Breast epithelium (tissue), 4 donors: ENCODE results near the gene CCNB2. TPM values are rescaled to one million over a fixed set of nuclear protein-coding genes. Genes with fewer than 3 reads are reported as not detected.

Source experiments
- DNase-seq, 2 donors: peaks; one replicate each; pipeline ENCODE4 v3.0.0-alpha.2; 2019; ENCODE audit warnings: low spot score in 2 of 2
- H3K27ac ChIP-seq, 2 donors: fragments of 200-600 bp; sonication (generic) in 1 of 2; one replicate each; pipeline ENCODE4 v1.5.1; 2016 to 2019; ENCODE audit warnings: mild to moderate bottlenecking in 1 of 2
- H3K27me3 ChIP-seq, 2 donors: fragments of 200-600 bp; sonication (generic) in 1 of 2; one replicate each; pipeline versions ENCODE4 v1.5.1 to v1.6.0; 2017 to 2019; ENCODE audit warnings: control low read depth in 1 of 2, mild to moderate bottlenecking in 1 of 2
- H3K36me3 ChIP-seq: fragments of 200-600 bp; one replicate; pipeline ENCODE4 v1.5.1; 2019
- H3K4me1 ChIP-seq, 2 donors: fragments of 200-600 bp; sonication (generic); one replicate each; pipeline ENCODE4 v1.5.1; 2016 to 2019; ENCODE audit warnings: control low read depth in 1 of 2
- H3K4me3 ChIP-seq, 3 donors: fragments of 200-600 bp; sonication (generic); 1 replicate in 2 of 3; 2 replicates in 1 of 3; pipeline ENCODE4 v1.5.1; 2016 to 2019; ENCODE audit warnings: mild to moderate bottlenecking in 3 of 3, moderate library complexity in 2 of 3
- H3K9me3 ChIP-seq, 2 donors: fragments of 200-600 bp; sonication (generic) in 1 of 2; one replicate each; pipeline ENCODE4 v1.5.1; 2016 to 2019; ENCODE audit warnings: control low read depth in 1 of 2
- CTCF ChIP-seq, 3 donors: fragments of 450-650 bp; IDR thresholded peaks; one replicate each; pipeline ENCODE4 v1.5.1; 2016 to 2017; ENCODE audit warnings: antibody characterized with exemption in 3 of 3, mild to moderate bottlenecking in 3 of 3, moderate library complexity in 3 of 3
- POLR2A ChIP-seq: fragments of 450-650 bp; IDR thresholded peaks from one replicate; pipeline ENCODE4 v1.6.1; 2016; ENCODE audit warnings: antibody characterized with exemption, mild to moderate bottlenecking, moderate library complexity
- POLR2AphosphoS5 ChIP-seq, 3 donors: sonication (generic); formaldehyde crosslinking; IDR thresholded peaks; one replicate each; pipeline ENCODE4 v1.6.1; 2017; ENCODE audit warnings: antibody characterized with exemption in 3 of 3
- intact Hi-C: fragments of 100-400 bp; cut with DNase I; formaldehyde crosslinking; loops from one replicate; pipeline ENCODE4 v1.15.1; 2023; ENCODE audit warnings: low total_unique reads
- total RNA-seq, 3 donors: library from RNA; depleted of rRNA; stranded (reverse); fragments of >200 nt; gene quantifications; one replicate each; pipeline ENCODE4 v1.1.0, GENCODE V29; 2016

Gene CCNB2
- total RNA-seq, 3 donors from 2014 or later = 0.29 to 3.5 (median 0.98) TPM

- Histone ChIP-seq H3K4me3 (peak overlapping the region in 1 of 3 donors; percentile 24), H3K27me3 (no peaks in the 10 kb centered on the region), H3K36me3 (no peaks in the 10 kb centered on the region), H3K9me3 (no peaks in the 10 kb centered on the region), H3K4me1 (peaks cover 22 to 51% of the 10 kb centered on the region in 2 donors), H3K27ac (peak overlapping the region; percentile 98)
- intact Hi-C loops = no loop called here
- peak; percentile 89 to 94 for DNase-seq
- peak in 1 of 3 donors; percentile 7 for TF ChIP-seq CTCF (IDR thresholded peaks at IDR 0.05)
- TF ChIP-seq POLR2A = no peak
- TF ChIP-seq POLR2AphosphoS5 (IDR thresholded peaks at IDR 0.05) = peak in 2 of 3 donors; percentile 56 to 71
Observed at GRCh38 chr15:59170295-59171066, 65.5 kb downstream of the CCNB2 start.

GRCh38 chr15:59171067-59171397 is 66.1 kb downstream of the CCNB2 start:
- Histone ChIP-seq H3K9me3 (no peaks in the 10 kb centered on the region), H3K4me1 (peaks cover 17 to 51% of the 10 kb centered on the region in 2 donors), H3K36me3 (no peaks in the 10 kb centered on the region), H3K27ac (peak overlapping the region; percentile 98), H3K4me3 (no peak overlapping the region), H3K27me3 (no peaks in the 10 kb centered on the region)
- TF ChIP-seq CTCF (IDR thresholded peaks at IDR 0.05) = no peak
- no peak for TF ChIP-seq POLR2A
- no peak for TF ChIP-seq POLR2AphosphoS5 (IDR thresholded peaks at IDR 0.05)
- no peak for DNase-seq
- intact Hi-C loops = no loop called here

GRCh38 chr15:59172289-59172901 is 67.4 kb downstream of the CCNB2 start:
- TF ChIP-seq POLR2AphosphoS5 (IDR thresholded peaks at IDR 0.05) = no peak
- no peak for TF ChIP-seq CTCF (IDR thresholded peaks at IDR 0.05)
- no peak for TF ChIP-seq POLR2A
- Histone ChIP-seq H3K27ac (peak overlapping the region; percentile 98), H3K4me3 (no peak overlapping the region), H3K36me3 (no peaks in the 10 kb centered on the region), H3K4me1 (peaks cover 10 to 37% of the 10 kb centered on the region in 2 donors), H3K27me3 (no peaks in the 10 kb centered on the region), H3K9me3 (no peaks in the 10 kb centered on the region)
- intact Hi-C loops = no loop called here
- no peak for DNase-seq

GRCh38 chr15:59173194-59173593 is 68.2 kb downstream of the CCNB2 start:
- no peak for DNase-seq
- H3K4me3 ChIP-seq = no peak overlapping the region
- H3K4me1 ChIP-seq = peaks cover 10 to 36% of the 10 kb centered on the region in 2 donors
- H3K9me3 ChIP-seq = no peaks in the 10 kb centered on the region
- TF ChIP-seq POLR2A = no peak
- no peak for TF ChIP-seq POLR2AphosphoS5 (IDR thresholded peaks at IDR 0.05)
- TF ChIP-seq CTCF (IDR thresholded peaks at IDR 0.05) = no peak
- intact Hi-C loops = no loop called here
- H3K27me3 ChIP-seq = no peaks in the 10 kb centered on the region
- H3K27ac ChIP-seq = peak overlapping the region in 1 of 2 donors; percentile 98
- H3K36me3 ChIP-seq = no peaks in the 10 kb centered on the region

GRCh38 chr15:59174151-59174834 is 69.3 kb downstream of the CCNB2 start:
- no peak for TF ChIP-seq CTCF (IDR thresholded peaks at IDR 0.05)
- TF ChIP-seq POLR2A = no peak
- TF ChIP-seq POLR2AphosphoS5 (IDR thresholded peaks at IDR 0.05) = no peak
- Histone ChIP-seq H3K9me3 (no peaks in the 10 kb centered on the region), H3K4me3 (no peak overlapping the region), H3K27me3 (no peaks in the 10 kb centered on the region), H3K4me1 (peaks cover 10 to 26% of the 10 kb centered on the region in 2 donors), H3K36me3 (no peaks in the 10 kb centered on the region), H3K27ac (peak overlapping the region; percentile 60 to 75)
- intact Hi-C loops = no loop called here
- no peak for DNase-seq
